Neuron (in vitro differentiated cells): ENCODE measurements around the gene UNC50.
"Not testable (repeated sequence)": the region's sequence is repeated elsewhere in the genome, so short reads cannot be mapped to it uniquely, and the experiment has no call there.

Experiments used
- H2AFZ ChIP-seq: one replicate; pipeline ENCODE4 v1.6.1; 2013; ENCODE audit warnings: low read depth, mild to moderate bottlenecking, inconsistent platforms, low read length, moderate library complexity
- H3K27me3 ChIP-seq: one replicate; pipeline ENCODE4 v1.6.1; 2013; ENCODE audit warnings: low read length; ENCODE audit not compliant: insufficient read depth
- H3K36me3 ChIP-seq: one replicate; pipeline ENCODE4 v1.6.1; 2013; ENCODE audit warnings: low read length; ENCODE audit not compliant: insufficient read depth
- H3K4me1 ChIP-seq: one replicate; pipeline ENCODE4 v1.6.1; 2013; ENCODE audit warnings: low read length; ENCODE audit not compliant: insufficient read depth
- H3K4me3 ChIP-seq: 2 replicates; pipeline ENCODE4 v1.5.1; 2013; ENCODE audit warnings: mild to moderate bottlenecking, low read length, moderate library complexity
- H3K9me3 ChIP-seq: one replicate; pipeline ENCODE4 v1.6.1; 2013; ENCODE audit warnings: low read length

UNC50 gene

GRCh38 chr2:98647636-98648035, 39.2 kb downstream of the UNC50 start:
- Histone ChIP-seq H3K4me3 (no peak overlapping the region), H3K4me1 (no peaks in the 10 kb centered on the region), H3K27me3 (no peaks in the 10 kb centered on the region), H2AFZ (no peak overlapping the region), H3K9me3 (no peaks in the 10 kb centered on the region), H3K36me3 (no peaks in the 10 kb centered on the region)

- no peaks in the 10 kb centered on the region for H3K4me1 ChIP-seq
- no peaks in the 10 kb centered on the region for H3K36me3 ChIP-seq
- no peak overlapping the region for H3K4me3 ChIP-seq
- H3K9me3 ChIP-seq, result no peaks in the 10 kb centered on the region
- H2AFZ ChIP-seq, result no peak overlapping the region
- H3K27me3 ChIP-seq, result no peaks in the 10 kb centered on the region
Measured at GRCh38 chr2:98648451-98648850, 40.1 kb downstream of the UNC50 start.

GRCh38 chr2:98649135-98649991, 41.0 kb downstream of the UNC50 start:
- Histone ChIP-seq H3K36me3 (no peaks in the 10 kb centered on the region), H3K4me3 (no peak overlapping the region), H2AFZ (peak overlapping the region; percentile 11), H3K4me1 (no peaks in the 10 kb centered on the region), H3K27me3 (no peaks in the 10 kb centered on the region), H3K9me3 (no peaks in the 10 kb centered on the region)

- no peaks in the 10 kb centered on the region for H3K9me3 ChIP-seq
- no peaks in the 10 kb centered on the region for H3K27me3 ChIP-seq
- H3K4me3 ChIP-seq, result no peak overlapping the region
- no peak overlapping the region for H2AFZ ChIP-seq
- no peaks in the 10 kb centered on the region for H3K36me3 ChIP-seq
- peaks cover under 1% of the 10 kb centered on the region for H3K4me1 ChIP-seq
Measured at GRCh38 chr2:98649992-98650375, 41.6 kb downstream of the UNC50 start.

GRCh38 chr2:98650998-98651397, 42.6 kb downstream of the UNC50 start:
- Histone ChIP-seq H3K9me3 (no peaks in the 10 kb centered on the region), H2AFZ (no peak overlapping the region), H3K4me3 (no peak overlapping the region), H3K27me3 (no peaks in the 10 kb centered on the region), H3K4me1 (peaks cover 4% of the 10 kb centered on the region), H3K36me3 (no peaks in the 10 kb centered on the region)

GRCh38 chr2:98654699-98655495, 46.5 kb downstream of the UNC50 start:
- peaks cover 4% of the 10 kb centered on the region for H3K4me1 ChIP-seq
- no peak overlapping the region for H2AFZ ChIP-seq
- no peaks in the 10 kb centered on the region for H3K27me3 ChIP-seq
- H3K36me3 ChIP-seq, result no peaks in the 10 kb centered on the region
- no peaks in the 10 kb centered on the region for H3K9me3 ChIP-seq
- no peak overlapping the region for H3K4me3 ChIP-seq

GRCh38 chr2:98656800-98657199, 48.4 kb downstream of the UNC50 start:
- H2AFZ ChIP-seq, result no peak overlapping the region
- no peaks in the 10 kb centered on the region for H3K36me3 ChIP-seq
- H3K4me3 ChIP-seq, result no peak overlapping the region
- no peaks in the 10 kb centered on the region for H3K9me3 ChIP-seq
- H3K4me1 ChIP-seq, result peaks cover 4% of the 10 kb centered on the region
- H3K27me3 ChIP-seq, result no peaks in the 10 kb centered on the region

GRCh38 chr2:98658816-98659490, 50.6 kb downstream of the UNC50 start:
- no peak overlapping the region for H2AFZ ChIP-seq
- no peaks in the 10 kb centered on the region for H3K9me3 ChIP-seq
- H3K27me3 ChIP-seq, result no peaks in the 10 kb centered on the region
- H3K4me3 ChIP-seq, result no peak overlapping the region
- H3K4me1 ChIP-seq, result peaks cover 4% of the 10 kb centered on the region
- no peaks in the 10 kb centered on the region for H3K36me3 ChIP-seq

GRCh38 chr2:98659491-98659840, 51.1 kb downstream of the UNC50 start:
- not testable (repeated sequence) for H3K9me3 ChIP-seq, H2AFZ ChIP-seq, H3K27me3 ChIP-seq, H3K4me3 ChIP-seq, H3K36me3 ChIP-seq, H3K4me1 ChIP-seq

- Histone ChIP-seq H3K4me3 (no peak overlapping the region), H3K4me1 (no peaks in the 10 kb centered on the region)
Measured at GRCh38 chr2:98663511-98664090, 55.2 kb downstream of the UNC50 start.

GRCh38 chr2:98664323-98664722, 55.9 kb downstream of the UNC50 start:
- no peaks in the 10 kb centered on the region for H3K36me3 ChIP-seq
- H2AFZ ChIP-seq, result no peak overlapping the region
- H3K9me3 ChIP-seq, result no peaks in the 10 kb centered on the region
- H3K4me1 ChIP-seq, result no peaks in the 10 kb centered on the region
- H3K4me3 ChIP-seq, result no peak overlapping the region
- H3K27me3 ChIP-seq, result no peaks in the 10 kb centered on the region

More at GRCh38 chr2:98663511-98664090, 55.2 kb downstream of the UNC50 start:
- Histone ChIP-seq H3K9me3 (no peaks in the 10 kb centered on the region), H3K27me3 (no peaks in the 10 kb centered on the region), H2AFZ (no peak overlapping the region), H3K36me3 (no peaks in the 10 kb centered on the region)

- Histone ChIP-seq H3K27me3 (no peaks in the 10 kb centered on the region), H3K9me3 (no peaks in the 10 kb centered on the region), H3K4me1 (no peaks in the 10 kb centered on the region), H2AFZ (no peak overlapping the region), H3K4me3 (no peak overlapping the region), H3K36me3 (no peaks in the 10 kb centered on the region)
Measured at GRCh38 chr2:98665677-98666076, 57.3 kb downstream of the UNC50 start.
